ENCODE data around the gene HTR1B. TPM values are rescaled to one million over a fixed set of nuclear protein-coding genes. Genes with fewer than 3 reads are reported as not detected.

HTR1B gene
- total RNA-seq, 1 donor from 2014 or later = 10.3 TPM

DNA sequence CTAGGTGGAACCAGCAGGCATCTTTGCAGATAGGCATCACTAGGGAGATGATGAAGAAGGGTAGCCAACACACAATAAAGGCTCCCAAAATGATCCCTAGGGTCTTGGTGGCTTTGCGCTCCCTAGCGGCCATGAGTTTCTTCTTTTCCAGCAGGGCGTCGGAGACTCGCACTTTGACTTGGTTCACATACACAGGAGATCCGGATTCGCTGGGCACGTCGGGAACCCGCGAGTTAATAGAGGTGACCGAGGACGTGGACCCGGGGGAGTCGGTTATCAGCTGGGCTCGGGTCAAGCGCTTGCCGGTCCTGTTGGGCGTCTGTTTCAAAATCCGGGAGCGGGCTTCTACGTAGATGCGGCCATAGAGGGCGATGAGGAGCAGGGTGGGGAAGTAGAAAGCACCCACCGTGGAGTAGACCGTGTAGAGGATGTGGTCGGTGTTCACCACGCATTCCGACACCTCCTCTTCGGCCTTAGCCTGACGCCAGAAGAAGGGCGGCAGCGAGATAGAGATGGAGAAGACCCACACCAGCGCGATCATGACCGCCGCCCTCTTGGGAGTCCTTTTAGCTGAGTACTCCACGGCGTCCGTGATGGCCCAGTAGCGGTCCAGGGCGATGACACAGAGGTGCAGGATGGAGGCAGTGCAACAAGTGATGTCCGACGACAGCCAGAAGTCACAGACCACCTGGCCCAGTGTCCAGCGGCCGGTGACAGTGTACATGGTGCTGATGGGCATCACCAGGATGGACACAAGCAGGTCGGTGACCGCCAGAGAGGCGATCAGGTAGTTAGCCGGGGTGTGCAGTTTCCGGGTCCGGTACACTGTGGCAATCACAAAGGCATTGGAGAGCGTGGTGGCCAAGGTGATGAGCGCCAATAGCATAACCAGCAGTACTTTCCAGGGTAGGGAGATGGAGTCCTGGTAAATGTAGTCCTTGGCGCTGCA lies 658 bp downstream of the HTR1B start:
- peaks cover 12% of the 10 kb centered on the region for H3K4me1 Mint-ChIP-seq (ENCODE audit: low read depth)
- TF ChIP-seq, protein P1, sequence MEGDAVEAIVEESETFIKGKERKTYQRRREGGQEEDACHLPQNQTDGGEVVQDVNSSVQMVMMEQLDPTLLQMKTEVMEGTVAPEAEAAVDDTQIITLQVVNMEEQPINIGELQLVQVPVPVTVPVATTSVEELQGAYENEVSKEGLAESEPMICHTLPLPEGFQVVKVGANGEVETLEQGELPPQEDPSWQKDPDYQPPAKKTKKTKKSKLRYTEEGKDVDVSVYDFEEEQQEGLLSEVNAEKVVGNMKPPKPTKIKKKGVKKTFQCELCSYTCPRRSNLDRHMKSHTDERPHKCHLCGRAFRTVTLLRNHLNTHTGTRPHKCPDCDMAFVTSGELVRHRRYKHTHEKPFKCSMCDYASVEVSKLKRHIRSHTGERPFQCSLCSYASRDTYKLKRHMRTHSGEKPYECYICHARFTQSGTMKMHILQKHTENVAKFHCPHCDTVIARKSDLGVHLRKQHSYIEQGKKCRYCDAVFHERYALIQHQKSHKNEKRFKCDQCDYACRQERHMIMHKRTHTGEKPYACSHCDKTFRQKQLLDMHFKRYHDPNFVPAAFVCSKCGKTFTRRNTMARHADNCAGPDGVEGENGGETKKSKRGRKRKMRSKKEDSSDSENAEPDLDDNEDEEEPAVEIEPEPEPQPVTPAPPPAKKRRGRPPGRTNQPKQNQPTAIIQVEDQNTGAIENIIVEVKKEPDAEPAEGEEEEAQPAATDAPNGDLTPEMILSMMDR (IDR thresholded peaks at IDR 0.05; ENCODE audit: unreplicated experiment) = peak; percentile 56
- H3K9me3 Mint-ChIP-seq (ENCODE audit: low read depth) = no peaks in the 10 kb centered on the region
- DNase-seq (ENCODE audit: low spot score, unreplicated experiment) = no peak
- peak overlapping the region; percentile 30 for H3K27ac Mint-ChIP-seq
- no peaks in the 10 kb centered on the region for H3K36me3 Mint-ChIP-seq (ENCODE audit: insufficient read depth)
- H3K27me3 Mint-ChIP-seq = peaks cover 55% of the 10 kb centered on the region
- peak overlapping the region; percentile 85 for H3K4me3 Mint-ChIP-seq (ENCODE audit: low read depth)

- Mint-ChIP-seq H3K36me3 (ENCODE audit: insufficient read depth) (no peaks in the 10 kb centered on the region), H3K4me1 (ENCODE audit: low read depth) (peaks cover 12% of the 10 kb centered on the region), H3K27ac (no peak overlapping the region), H3K27me3 (peaks cover 49% of the 10 kb centered on the region), H3K4me3 (ENCODE audit: low read depth) (peak overlapping the region; percentile 85), H3K9me3 (ENCODE audit: low read depth) (no peaks in the 10 kb centered on the region)
- DNase-seq (ENCODE audit: low spot score, unreplicated experiment) = no peak
- TF ChIP-seq, protein P1 (IDR thresholded peaks at IDR 0.05; ENCODE audit: unreplicated experiment) = no peak
These were observed 1.5 kb downstream of the HTR1B start for GRCh38 chr6:77461796-77462195.

DNA sequence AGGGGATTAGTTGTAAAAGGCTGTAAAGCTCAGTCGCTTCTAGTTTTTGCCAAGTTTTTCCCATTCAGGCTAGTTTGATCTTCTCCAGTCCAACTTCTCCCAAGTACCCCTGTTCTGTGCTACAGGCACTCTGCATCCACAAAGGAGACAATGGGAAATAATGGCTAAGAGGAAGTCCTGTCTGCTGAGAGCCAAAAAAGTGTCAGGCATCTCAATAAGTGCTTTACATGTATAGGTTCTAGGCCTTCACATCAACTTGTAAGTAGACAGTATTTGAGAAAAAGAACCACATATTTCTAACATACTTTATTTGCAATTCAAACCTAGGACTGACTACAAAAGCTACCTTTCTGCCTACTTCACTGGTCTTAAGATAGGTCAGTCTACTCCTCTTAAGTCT lies 4.9 kb downstream of the HTR1B start:
- Mint-ChIP-seq H3K27ac (no peak overlapping the region), H3K36me3 (ENCODE audit: insufficient read depth) (no peaks in the 10 kb centered on the region), H3K9me3 (ENCODE audit: low read depth) (no peaks in the 10 kb centered on the region), H3K4me3 (ENCODE audit: low read depth) (no peak overlapping the region), H3K4me1 (ENCODE audit: low read depth) (peaks cover 9% of the 10 kb centered on the region), H3K27me3 (peaks cover 27% of the 10 kb centered on the region)
- TF ChIP-seq, protein P1 (IDR thresholded peaks at IDR 0.05; ENCODE audit: unreplicated experiment) = no peak
- DNase-seq (ENCODE audit: low spot score, unreplicated experiment) = no peak

GRCh38 chr6:77457720-77458349 lies 5.5 kb downstream of the HTR1B start:
- no peaks in the 10 kb centered on the region for H3K9me3 Mint-ChIP-seq (ENCODE audit: low read depth)
- H3K27ac Mint-ChIP-seq = no peak overlapping the region
- H3K27me3 Mint-ChIP-seq = peaks cover 22% of the 10 kb centered on the region
- peak; percentile 64 for DNase-seq (ENCODE audit: low spot score, unreplicated experiment)
- peaks cover 7% of the 10 kb centered on the region for H3K4me1 Mint-ChIP-seq (ENCODE audit: low read depth)
- no peaks in the 10 kb centered on the region for H3K36me3 Mint-ChIP-seq (ENCODE audit: insufficient read depth)
- TF ChIP-seq, protein P1 (IDR thresholded peaks at IDR 0.05; ENCODE audit: unreplicated experiment) = peak; percentile 85
- no peak overlapping the region for H3K4me3 Mint-ChIP-seq (ENCODE audit: low read depth)

DNA sequence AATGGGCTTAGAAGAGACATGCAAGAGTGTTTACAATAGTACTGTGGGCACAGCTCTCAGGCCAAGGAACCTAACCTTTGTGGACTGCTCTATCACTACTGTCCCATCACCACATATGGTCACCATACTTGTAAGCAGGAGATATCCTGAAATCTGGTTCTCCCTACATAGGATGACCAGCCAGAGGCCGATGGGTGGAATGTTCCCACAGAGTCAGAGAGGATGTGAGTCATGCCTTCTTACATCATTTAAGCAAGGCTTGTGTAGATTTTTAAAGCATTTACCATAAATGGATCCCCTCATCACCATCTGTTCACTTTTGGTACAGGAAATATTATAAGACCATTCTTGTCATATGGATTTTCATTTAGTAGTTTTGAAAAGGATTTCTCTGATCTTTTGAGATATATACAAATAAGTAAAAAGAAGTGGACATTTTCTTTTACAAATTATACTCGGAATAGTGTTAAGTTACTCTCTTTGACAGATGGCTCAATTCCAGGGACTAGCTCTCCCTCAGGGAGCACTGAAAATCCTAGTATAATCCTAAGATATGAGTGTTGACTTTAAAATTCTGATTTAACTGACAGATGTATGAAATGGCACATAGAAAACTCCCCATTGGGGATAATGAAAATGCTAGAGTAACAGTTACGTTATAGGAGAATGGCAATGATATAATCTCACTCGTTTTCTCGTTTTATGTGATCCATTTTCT lies 6.6 kb downstream of the HTR1B start:
- Mint-ChIP-seq H3K4me1 (ENCODE audit: low read depth) (peaks cover 2% of the 10 kb centered on the region), H3K36me3 (ENCODE audit: insufficient read depth) (no peaks in the 10 kb centered on the region), H3K27me3 (peaks cover 10% of the 10 kb centered on the region), H3K27ac (no peak overlapping the region), H3K9me3 (ENCODE audit: low read depth) (no peaks in the 10 kb centered on the region), H3K4me3 (ENCODE audit: low read depth) (no peak overlapping the region)
- TF ChIP-seq, protein P1 (IDR thresholded peaks at IDR 0.05; ENCODE audit: unreplicated experiment) = no peak
- no peak for DNase-seq (ENCODE audit: low spot score, unreplicated experiment)

Data from progenitor cell of endocrine pancreas (in vitro differentiated cells).